SK-N-SH (cell line): ENCODE results near the gene TRMT1. TPM values are rescaled to one million over a fixed set of nuclear protein-coding genes. Genes with fewer than 3 reads are reported as not detected.

Source experiments
- CTCF ChIA-PET: fragments of 300-600, 350-600 bp; formaldehyde crosslinking; extraction: SDS; loops from one replicate; lab custom pipeline; 2021; lab: Yijun Ruan, JAX
- POLR2A ChIA-PET: fragments of 350-600 bp; sonication (Branson Sonifier 250); formaldehyde crosslinking; extraction: SDS; loops from one replicate; lab custom pipeline; 2020; ENCODE audit warnings: antibody characterized with exemption, inconsistent platforms; lab: Yijun Ruan, JAX
- DNase-seq: peaks from one replicate; pipeline ENCODE4 v3.0.0; 2012
- H2AFZ ChIP-seq: fragments of 200-600 bp; sonication (generic); 2 replicates; pipeline ENCODE4 v1.8.1; 2016; ENCODE audit warnings: antibody characterized with exemption, mild to moderate bottlenecking, low read depth
- H3F3A ChIP-seq: fragments of 200-600 bp; sonication (generic); replicated peaks from 2 replicates; pipeline ENCODE3; 2016; ENCODE audit warnings: antibody characterized with exemption, mild to moderate bottlenecking; ENCODE audit not compliant: insufficient read depth
- H3K27ac ChIP-seq, 2 experiments: fragments of 200-500 bp in 1 of 2; fragments of 200-600 bp in 1 of 2; sonication (Bioruptor generic) in 1 of 2; sonication (generic), shearing (Covaris generic) in 1 of 2; 2 replicates each; pipeline versions ENCODE4 v1.5.1 to v1.6.1; 2014 to 2016; ENCODE audit warnings: low read depth in 2 of 2, inconsistent platforms in 1 of 2, low read length in 1 of 2, mild to moderate bottlenecking in 1 of 2, mixed read lengths in 1 of 2
- H3K27me3 ChIP-seq: fragments of 200-600 bp; sonication (generic), shearing (Covaris generic); 2 replicates; pipeline ENCODE4 v1.6.1; 2016; ENCODE audit warnings: mixed run types; ENCODE audit not compliant: insufficient read depth
- H3K36me3 ChIP-seq, 2 experiments: fragments of 200-500 bp in 1 of 2; fragments of 200-600 bp in 1 of 2; sonication (Bioruptor generic) in 1 of 2; sonication (generic) in 1 of 2; replicated peaks in 1 of 2; 2 replicates each; pipeline versions ENCODE3 to v1.5.1; 2014 to 2016; ENCODE audit warnings: low read length in 1 of 2, mild to moderate bottlenecking in 1 of 2; ENCODE audit not compliant: insufficient read depth in 2 of 2, control insufficient read depth in 1 of 2
- H3K4me1 ChIP-seq, 2 experiments: fragments of 200-500 bp in 1 of 2; fragments of 200-600 bp in 1 of 2; sonication (Bioruptor generic) in 1 of 2; sonication (generic), shearing (Covaris generic) in 1 of 2; 2 replicates each; pipeline versions ENCODE4 v1.5.1 to v1.6.1; 2014 to 2016; ENCODE audit warnings: low read depth in 1 of 2, low read length in 1 of 2, mixed run types in 1 of 2; ENCODE audit not compliant: insufficient read depth in 2 of 2, control insufficient read depth in 1 of 2
- H3K4me2 ChIP-seq: fragments of 200-600 bp; sonication (generic), shearing (Covaris generic); 2 replicates; pipeline ENCODE4 v1.6.1; 2017; ENCODE audit warnings: mixed run types
- H3K4me3 ChIP-seq, 2 experiments: fragments of 200-500 bp in 1 of 2; fragments of 200-600 bp in 1 of 2; sonication (Bioruptor generic) in 1 of 2; sonication (generic), shearing (Covaris generic) in 1 of 2; 2 replicates each; pipeline versions ENCODE4 v1.5.1 to v1.8.1; 2014 to 2016; ENCODE audit warnings: low read depth in 2 of 2, inconsistent platforms in 1 of 2, low read length in 1 of 2, mild to moderate bottlenecking in 1 of 2, mixed read lengths in 1 of 2, moderate library complexity in 1 of 2
- H3K79me2 ChIP-seq: fragments of 200-600 bp; sonication (generic); 2 replicates; pipeline ENCODE4 v1.8.1; 2017; ENCODE audit warnings: mild to moderate bottlenecking; ENCODE audit not compliant: insufficient read depth
- H3K9ac ChIP-seq: fragments of 200-600 bp; sonication (generic); 2 replicates; pipeline ENCODE4 v1.6.1; 2017; ENCODE audit warnings: mixed run types
- H3K9me2 ChIP-seq: fragments of 200-600 bp; sonication (generic); 2 replicates; pipeline ENCODE4 v1.6.1; 2017; ENCODE audit warnings: mixed run types
- H3K9me3 ChIP-seq: fragments of 200-600 bp; sonication (generic); 2 replicates; pipeline ENCODE4 v1.6.1; 2017; ENCODE audit warnings: mixed run types, mild to moderate bottlenecking, moderate library complexity
- H4K20me1 ChIP-seq: fragments of 200-600 bp; sonication (generic); 2 replicates; pipeline ENCODE4 v1.6.1; 2017; ENCODE audit warnings: mild to moderate bottlenecking, mixed run types; ENCODE audit not compliant: insufficient read depth
- CTCF ChIP-seq: fragments of 200-600 bp; sonication (generic); IDR thresholded peaks from 2 replicates; pipeline ENCODE4 v1.6.1; 2017; ENCODE audit warnings: antibody characterized with exemption, mild to moderate bottlenecking, moderate library complexity
- EP300 ChIP-seq, 2 experiments: IDR thresholded peaks; 2 replicates each; pipeline versions ENCODE4 v1.4.0 to v1.6.1; 2012; ENCODE audit warnings: borderline replicate concordance in 1 of 2, low read depth in 1 of 2, low read length in 1 of 2
- EZH2phosphoT487 ChIP-seq: fragments of 200-600 bp; sonication (generic); IDR thresholded peaks from 2 replicates; pipeline ENCODE4 v1.6.1; 2017; ENCODE audit warnings: low read depth, mixed run types, mild to moderate bottlenecking, antibody characterized with exemption, moderate library complexity, borderline replicate concordance
- FOSL2 ChIP-seq: IDR thresholded peaks from 2 replicates; pipeline ENCODE4 v1.4.0; 2012; ENCODE audit warnings: low read depth, mild to moderate bottlenecking, moderate library complexity, borderline replicate concordance
- FOXJ3 ChIP-seq: sonication (generic); formaldehyde crosslinking; IDR thresholded peaks from 2 replicates; pipeline ENCODE4 v1.5.1; 2020; ENCODE audit warnings: mild to moderate bottlenecking, missing genetic modification reagents
- IRF3 ChIP-seq: fragments of 150-350 bp; IDR thresholded peaks from 2 replicates; pipeline ENCODE4 v1.6.1; 2016; ENCODE audit warnings: mild to moderate bottlenecking, low read depth, low read length
- NFIC ChIP-seq: IDR thresholded peaks from 2 replicates; pipeline ENCODE4 v1.4.0; 2012; ENCODE audit warnings: borderline replicate concordance
- PBX3 ChIP-seq: IDR thresholded peaks from 2 replicates; pipeline ENCODE4; 2012
- POLR2AphosphoS5 ChIP-seq: IDR thresholded peaks from 2 replicates; pipeline ENCODE4 v1.6.1; 2012; ENCODE audit warnings: low read depth, low read length
- RAD21 ChIP-seq: IDR thresholded peaks from 2 replicates; pipeline ENCODE4 v1.6.1; 2012; ENCODE audit warnings: mild to moderate bottlenecking, low read length
- RCOR1 ChIP-seq: fragments of 150-350 bp; IDR thresholded peaks from 2 replicates; pipeline ENCODE4 v1.6.1; 2017; ENCODE audit warnings: antibody characterized with exemption, low read length
- RFX5 ChIP-seq: IDR thresholded peaks from 2 replicates; pipeline ENCODE4 v1.6.1; 2012; ENCODE audit warnings: mild to moderate bottlenecking, improper control_type of control experiment, low read length
- RXRA ChIP-seq: IDR thresholded peaks from 2 replicates; pipeline ENCODE4 v1.4.0; 2012; ENCODE audit warnings: low read depth, mild to moderate bottlenecking, borderline replicate concordance
- SMC3 ChIP-seq: IDR thresholded peaks from 2 replicates; pipeline ENCODE4 v1.6.1; 2012; ENCODE audit warnings: low read depth, low read length, improper control_type of control experiment
- TAF1 ChIP-seq: IDR thresholded peaks from 2 replicates; pipeline ENCODE4 v1.6.1; 2012; ENCODE audit warnings: low read depth, mild to moderate bottlenecking, low read length, moderate library complexity, borderline replicate concordance
- TEAD4 ChIP-seq: IDR thresholded peaks from 2 replicates; pipeline ENCODE4 v1.4.0; 2012; ENCODE audit warnings: mild to moderate bottlenecking, borderline replicate concordance; ENCODE audit not compliant: insufficient read depth
- USF2 ChIP-seq: fragments of 150-350 bp; IDR thresholded peaks from 2 replicates; pipeline ENCODE4 v1.6.1; 2017; ENCODE audit warnings: antibody characterized with exemption, low read length, low read depth, borderline replicate concordance
- ZBTB33 ChIP-seq: IDR thresholded peaks from 2 replicates; pipeline ENCODE4 v1.4.0; 2012; ENCODE audit warnings: low read depth, borderline replicate concordance
- WGBS: methylation state at CpG from one replicate; pipeline ENCODE4 v1.1.6; 2017; ENCODE audit warnings: low lambda C conversion rate; 5-methylcytosine and 5-hydroxymethylcytosine counted together
- polyA plus RNA-seq, 3 experiments: library from polyadenylated mRNA; depleted of rRNA; stranded (reverse); fragments of >200 nt; gene quantifications; 2 replicates each; pipeline ENCODE4 v1.2.3, GENCODE V29; 2012

TRMT1 gene
- polyA plus RNA-seq, 1 of the 3 experiments (the other 2 are of a cell fraction), result 64.9 TPM

- TF ChIP-seq CTCF (no peak), POLR2AphosphoS5 (no peak), TEAD4 (no peak), RAD21 (no peak), RXRA (no peak)
Measured at GRCh38 chr19:13137290-13137794, 20.8 kb upstream of the TRMT1 start (continued).

GRCh38 chr19:13135068-13136062 is 18.8 kb upstream of the TRMT1 start:
- CTCF ChIA-PET, result no interaction called here
- no peak overlapping the region for H3K4me2 ChIP-seq
- H3K9me3 ChIP-seq, result no peaks in the 10 kb centered on the region
- H3K36me3 ChIP-seq, result peaks cover 5 to 43% of the 10 kb centered on the region in 2 experiments
- H3K27ac ChIP-seq, result no peak overlapping the region
- peaks cover 48% of the 10 kb centered on the region for H4K20me1 ChIP-seq
- no peaks in the 10 kb centered on the region for H3K9me2 ChIP-seq
- no peaks in the 10 kb centered on the region for H3K27me3 ChIP-seq
- H3K4me1 ChIP-seq, result peaks cover 0 to 15% of the 10 kb centered on the region in 2 experiments; a peak in 2 of 4 replicates
- DNase-seq, result no peak
- POLR2A ChIA-PET, result no interaction called here
- H2AFZ ChIP-seq, result no peak overlapping the region
- no peak overlapping the region for H3K4me3 ChIP-seq
- 98% methylated on average over 8 of the region's 60 CpGs for WGBS
- peaks cover 54% of the 10 kb centered on the region for H3K79me2 ChIP-seq
- no peak for TF ChIP-seq RFX5
- no peak for TF ChIP-seq FOSL2
- no peak for TF ChIP-seq SMC3
- TF ChIP-seq EZH2phosphoT487, result no peak
- TF ChIP-seq PBX3, result no peak
- no peak for TF ChIP-seq ZBTB33
- TF ChIP-seq FOXJ3 (CRISPR knock-in tag), result no peak
- TF ChIP-seq NFIC, result no peak
- no peak for TF ChIP-seq TEAD4
- TF ChIP-seq TAF1, result no peak
- TF ChIP-seq RXRA, result no peak
- TF ChIP-seq IRF3, result no peak
- no peak for TF ChIP-seq RCOR1
- no peak for TF ChIP-seq EP300 (IDR thresholded peaks at IDR 0.05; ENCODE audit: borderline replicate concordance in 1 of 2, low read depth in 1 of 2, low read length in 1 of 2)
- TF ChIP-seq USF2, result no peak
- no peak for TF ChIP-seq POLR2AphosphoS5
- TF ChIP-seq, all 33 proteins: peak for 0
- peaks cover 24% of the 10 kb centered on the region for H3F3A ChIP-seq
- no peak overlapping the region for H3K9ac ChIP-seq
